Stimulated activated CD8-positive, alpha-beta memory T cell treated with anti-CD3 and anti-CD28 coated beads, Interleukin-7, amount 100 ng/mL, for 24 hours (primary cell): ENCODE results near the gene MAD1L1.

Experiments
- DNase-seq: peaks from one replicate; pipeline ENCODE4 v3.0.0-alpha.2; 2020; ENCODE audit warnings: low read depth

The MAD1L1 gene

GRCh38 chr7:2030475-2031450, 202.0 kb downstream of the MAD1L1 start:
- no peak for DNase-seq

- no peak for DNase-seq
Measured at GRCh38 chr7:2029936-2030335, 202.8 kb downstream of the MAD1L1 start.

- no peak for DNase-seq
Measured at GRCh38 chr7:2029211-2029905, 203.4 kb downstream of the MAD1L1 start.

- no peak for DNase-seq
Measured at GRCh38 chr7:2028733-2029132, 204.0 kb downstream of the MAD1L1 start.

- DNase-seq, result no peak
Measured at GRCh38 chr7:2025188-2025587, 207.6 kb downstream of the MAD1L1 start.

- DNase-seq, result no peak
Measured at GRCh38 chr7:2024567-2024918, 208.2 kb downstream of the MAD1L1 start.

GRCh38 chr7:2023877-2024566, 208.7 kb downstream of the MAD1L1 start:
- DNase-seq, result no peak

- DNase-seq, result no peak
Measured at GRCh38 chr7:2022737-2023250, 210.0 kb downstream of the MAD1L1 start.

- no peak for DNase-seq
Measured at GRCh38 chr7:2022021-2022409, 210.7 kb downstream of the MAD1L1 start.

- DNase-seq, result no peak
Measured at GRCh38 chr7:2019711-2020511, 212.8 kb downstream of the MAD1L1 start.

- no peak for DNase-seq
Measured at GRCh38 chr7:2019461-2019710, 213.4 kb downstream of the MAD1L1 start.

GRCh38 chr7:2018569-2019460, 213.9 kb downstream of the MAD1L1 start:
- no peak for DNase-seq

GRCh38 chr7:2017914-2018568, 214.7 kb downstream of the MAD1L1 start:
- no peak for DNase-seq

- DNase-seq, result no peak
Measured at GRCh38 chr7:2017481-2017891, 215.3 kb downstream of the MAD1L1 start.

- no peak for DNase-seq
Measured at GRCh38 chr7:2016761-2017480, 215.8 kb downstream of the MAD1L1 start.

- no peak for DNase-seq
Measured at GRCh38 chr7:2016021-2016631, 216.6 kb downstream of the MAD1L1 start.

GRCh38 chr7:2015251-2015871, 217.4 kb downstream of the MAD1L1 start:
- DNase-seq, result no peak

GRCh38 chr7:2014391-2015241, 218.1 kb downstream of the MAD1L1 start:
- no peak for DNase-seq
